Liver (tissue), 9 donors: Measurements from ENCODE around the gene BCKDK. TPM values are rescaled to one million over a fixed set of nuclear protein-coding genes. Genes with fewer than 3 reads are reported as not detected.
A peak's percentile ranks its signal among the peaks of the same experiment; 100 is the strongest.

ENCODE experiments used
- DNase-seq: peaks from one replicate; pipeline ENCODE4 v3.0.0-alpha.2; 2017; ENCODE audit warnings: low spot score
- H3K27ac ChIP-seq, 2 donors: one replicate each; pipeline ENCODE4 v1.7.0; 2013; ENCODE audit warnings: inconsistent platforms in 2 of 2, low read length in 2 of 2, control low read depth in 1 of 2, low read depth in 1 of 2, mild to moderate bottlenecking in 1 of 2
- H3K27me3 ChIP-seq, 4 donors: one replicate each; pipeline versions ENCODE4 v1.6.1 to v1.7.0; 2013; ENCODE audit warnings: low read length in 3 of 4, inconsistent platforms in 1 of 4, mild to moderate bottlenecking in 1 of 4, moderate library complexity in 1 of 4; ENCODE audit not compliant: control insufficient read depth in 4 of 4, insufficient read depth in 4 of 4
- H3K36me3 ChIP-seq, 4 donors: one replicate each; pipeline versions ENCODE4 v1.6.1 to v1.7.0; 2013; ENCODE audit warnings: low read length in 3 of 4, mild to moderate bottlenecking in 3 of 4, low read depth in 1 of 4, moderate library complexity in 1 of 4; ENCODE audit not compliant: control insufficient read depth in 4 of 4, insufficient read depth in 3 of 4
- H3K4me1 ChIP-seq, 4 donors: one replicate each; pipeline versions ENCODE4 v1.6.1 to v1.7.0; 2013; ENCODE audit warnings: low read length in 3 of 4, mild to moderate bottlenecking in 3 of 4, moderate library complexity in 1 of 4; ENCODE audit not compliant: control insufficient read depth in 4 of 4, insufficient read depth in 4 of 4
- H3K4me3 ChIP-seq, 3 donors: one replicate each; pipeline versions ENCODE4 v1.6.1 to v1.7.0; 2013; ENCODE audit warnings: low read length in 3 of 3, control low read depth in 1 of 3, low read depth in 1 of 3, mild to moderate bottlenecking in 1 of 3
- H3K9ac ChIP-seq, 2 donors: one replicate each; pipeline ENCODE4 v1.7.0; 2013; ENCODE audit warnings: low read length in 2 of 2, mild to moderate bottlenecking in 2 of 2, moderate library complexity in 2 of 2, control low read depth in 1 of 2, low read depth in 1 of 2
- H3K9me3 ChIP-seq, 4 donors: one replicate each; pipeline versions ENCODE4 v1.6.1 to v1.7.0; 2013; ENCODE audit warnings: low read length in 3 of 4; ENCODE audit not compliant: control insufficient read depth in 4 of 4
- ATF3 ChIP-seq: IDR thresholded peaks from 2 replicates; pipeline ENCODE4 v1.6.1; 2016; ENCODE audit warnings: antibody characterized with exemption
- CTCF ChIP-seq: fragments of 150-350 bp; IDR thresholded peaks from 2 replicates; pipeline ENCODE4 v1.5.1; 2017; ENCODE audit warnings: improper control_type of control experiment, low read depth, low read length; ENCODE audit not compliant: missing input control
- EGR1 ChIP-seq, 2 donors: IDR thresholded peaks; 2 replicates each; pipeline ENCODE4 v1.6.1; 2016 to 2018; ENCODE audit warnings: antibody characterized with exemption in 2 of 2, low read depth in 2 of 2
- FOXA1 ChIP-seq: IDR thresholded peaks from 2 replicates; pipeline ENCODE4 v1.6.1; 2016; ENCODE audit warnings: antibody characterized with exemption
- FOXA2 ChIP-seq: IDR thresholded peaks from 2 replicates; pipeline ENCODE4 v1.6.1; 2016; ENCODE audit warnings: antibody characterized with exemption
- HNF4A ChIP-seq, 2 donors: conservative IDR thresholded peaks; 2 replicates each; pipeline ENCODE4 v1.6.1; 2016; ENCODE audit warnings: antibody characterized with exemption in 2 of 2, mild to moderate bottlenecking in 2 of 2
- HNF4G ChIP-seq: IDR thresholded peaks from 2 replicates; pipeline ENCODE4 v1.6.1; 2016; ENCODE audit warnings: antibody characterized with exemption
- JUND ChIP-seq, 2 donors: IDR thresholded peaks; 2 replicates each; pipeline ENCODE4 v1.6.1; 2016; ENCODE audit warnings: antibody characterized with exemption in 2 of 2
- MAX ChIP-seq: IDR thresholded peaks from 2 replicates; pipeline ENCODE4 v1.6.1; 2016; ENCODE audit warnings: antibody characterized with exemption
- NR2F2 ChIP-seq: IDR thresholded peaks from 2 replicates; pipeline ENCODE4 v1.6.1; 2016; ENCODE audit warnings: antibody characterized with exemption
- RAD21 ChIP-seq, 2 donors: IDR thresholded peaks; 2 replicates each; pipeline ENCODE4 v1.6.1; 2016; ENCODE audit warnings: antibody characterized with exemption in 2 of 2, mild to moderate bottlenecking in 2 of 2
- REST ChIP-seq: IDR thresholded peaks from 2 replicates; pipeline ENCODE4 v1.6.1; 2016; ENCODE audit warnings: antibody characterized with exemption, mild to moderate bottlenecking
- RXRA ChIP-seq, 2 donors: IDR thresholded peaks; 2 replicates each; pipeline ENCODE4 v1.6.1; 2017 to 2018; ENCODE audit warnings: antibody characterized with exemption in 2 of 2, mild to moderate bottlenecking in 1 of 2
- SP1 ChIP-seq: IDR thresholded peaks from 2 replicates; pipeline ENCODE4 v1.6.1; 2018; ENCODE audit warnings: antibody characterized with exemption, mild to moderate bottlenecking
- TAF1 ChIP-seq: conservative IDR thresholded peaks from 2 replicates; pipeline ENCODE4 v1.6.1; 2016; ENCODE audit warnings: antibody characterized with exemption, mild to moderate bottlenecking
- YY1 ChIP-seq: IDR thresholded peaks from 2 replicates; pipeline ENCODE4 v1.6.1; 2016; ENCODE audit warnings: antibody characterized with exemption, mild to moderate bottlenecking
- ZBTB33 ChIP-seq: IDR thresholded peaks from 2 replicates; pipeline ENCODE4 v1.6.1; 2016; ENCODE audit warnings: antibody characterized with exemption
- WGBS: extraction: QIAGEN DNeasy Blood & Tissue Kit; methylation state at CpG from one replicate; pipeline ENCODE4 v1.1.7; 2013; 5-methylcytosine and 5-hydroxymethylcytosine counted together
- polyA plus RNA-seq, 2 donors: library from polyadenylated mRNA; stranded (reverse) in 1 of 2; unstranded in 1 of 2; fragments of 200-250 nt in 1 of 2; fragments of >200 nt in 1 of 2; fragmentation: Nextera tagmentation in 1 of 2; extraction: Ambion mirVana in 1 of 2; gene quantifications; one replicate each; pipeline versions ENCODE4 v1.2.1 to v1.2.3, GENCODE V29; 2013 to 2015
- total RNA-seq, 2 donors: library from RNA; depleted of rRNA; stranded (reverse); fragments of >200 nt; gene quantifications; one replicate each; pipeline ENCODE4 v1.2.3, GENCODE V29; 2014
- donor health status: healthy.
- donor health status: healthy.
- donor health status: healthy.
- donor health status: healthy.
- donor health status: healthy.

BCKDK gene
- total and polyA plus RNA-seq, 4 donors, result 10.0 to 41.6 (median 34.9) TPM

DNA sequence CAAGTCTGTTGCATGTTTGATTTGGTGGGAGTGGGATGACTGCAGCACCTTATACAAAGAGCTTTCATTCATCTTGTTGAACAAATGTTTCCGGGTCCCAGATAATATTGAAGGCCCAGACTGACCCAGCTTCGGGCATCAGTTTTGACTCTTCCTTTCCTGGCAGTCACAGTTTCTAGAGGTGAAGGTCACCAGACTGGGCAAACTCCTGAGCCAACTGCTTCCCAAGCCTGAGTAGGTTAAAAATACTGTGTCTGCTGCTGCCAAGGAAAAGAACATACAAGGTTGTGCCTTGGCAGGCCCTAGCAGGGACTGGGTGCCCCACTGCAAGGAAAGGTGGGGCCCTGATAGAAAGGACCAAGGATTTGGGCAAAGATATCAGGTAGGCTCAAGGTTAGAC, 4.5 kb downstream of the BCKDK start:
- Histone ChIP-seq H3K27ac (peak overlapping the region; percentile 67 to 84), H3K9ac (peak overlapping the region in 1 of 2 donors; percentile 45), H3K36me3 (peaks cover 0 to 10% (median 6%) of the 10 kb centered on the region in 4 donors), H3K4me3 (no peak overlapping the region), H3K9me3 (no peaks in the 10 kb centered on the region), H3K4me1 (peaks cover 27 to 61% (median 47%) of the 10 kb centered on the region in 4 donors), H3K27me3 (no peaks in the 10 kb centered on the region)
- TF ChIP-seq TAF1 (no peak), FOXA2 (no peak), NR2F2 (peak; percentile 32), CTCF (no peak), RAD21 (IDR thresholded peaks at IDR 0.05) (no peak), RXRA (IDR thresholded peaks at IDR 0.05) (peak; percentile 11 to 28), FOXA1 (no peak), ZBTB33 (no peak), HNF4A (conservative IDR thresholded peaks at IDR 0.05) (peak in 1 of 2 donors; percentile 4), JUND (IDR thresholded peaks at IDR 0.05) (no peak), SP1 (no peak), YY1 (no peak), EGR1 (IDR thresholded peaks at IDR 0.05; ENCODE audit: low read depth in 2 of 2) (no peak), HNF4G (no peak)
- DNase-seq, result no peak
- WGBS, result 46% methylated on average over 2 of the region's 2 CpGs

DNA sequence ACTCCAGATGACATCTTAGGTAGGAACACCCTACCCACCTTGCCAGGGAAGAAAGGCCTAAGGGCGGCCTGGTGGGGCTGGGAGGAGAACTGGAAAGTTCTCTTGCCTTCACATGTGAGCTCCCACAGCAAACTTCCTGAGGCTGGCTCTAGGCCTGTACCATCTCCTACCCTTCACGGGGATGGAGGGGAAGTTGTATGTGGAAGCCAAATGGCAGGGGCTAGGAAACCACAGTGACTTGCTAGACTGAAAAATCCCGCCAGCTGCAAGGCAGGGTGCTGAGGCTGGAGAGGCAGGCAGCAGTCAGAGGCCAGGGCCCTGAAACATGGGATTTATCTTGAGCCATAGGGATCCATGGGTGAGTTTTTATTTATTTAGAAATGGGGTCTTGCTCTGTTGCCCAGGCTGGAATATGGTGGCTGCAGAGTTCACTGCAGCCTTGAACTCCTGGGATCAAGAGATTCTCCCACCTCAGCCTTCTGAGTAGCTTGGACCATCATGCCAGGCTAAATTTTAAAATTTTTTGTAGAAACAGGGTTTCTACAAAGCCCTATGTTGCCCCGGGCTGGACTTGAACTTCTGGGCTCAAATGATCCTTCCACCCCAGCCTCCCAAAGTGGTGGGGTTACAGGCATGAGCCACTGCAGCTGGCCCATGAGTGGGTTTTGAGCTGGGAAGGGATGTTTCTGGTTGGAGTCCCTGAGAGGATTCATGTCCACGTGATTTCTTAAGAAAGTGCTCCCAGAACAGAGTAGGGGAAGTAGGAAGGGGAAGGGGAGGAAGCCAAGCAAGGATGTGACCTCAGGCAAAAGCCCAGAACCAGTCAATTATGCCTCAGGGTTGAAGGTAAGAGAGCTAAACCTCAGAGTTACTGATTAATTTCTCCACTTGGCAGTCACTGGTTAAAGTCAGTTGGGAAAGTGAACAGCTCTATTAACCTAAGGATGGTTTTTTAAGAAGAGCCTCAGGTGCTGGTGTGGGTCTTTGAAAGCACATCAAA, 5.2 kb downstream of the BCKDK start:
- peaks cover 28 to 65% (median 48%) of the 10 kb centered on the region in 4 donors for H3K4me1 ChIP-seq
- DNase-seq, result no peak
- no peak overlapping the region for H3K4me3 ChIP-seq
- no peaks in the 10 kb centered on the region for H3K27me3 ChIP-seq
- H3K9me3 ChIP-seq, result no peaks in the 10 kb centered on the region
- peak overlapping the region; percentile 67 to 84 for H3K27ac ChIP-seq
- peaks cover 0 to 10% (median 6%) of the 10 kb centered on the region in 4 donors for H3K36me3 ChIP-seq
- WGBS, result 60% methylated on average over 5 of the region's 5 CpGs
- H3K9ac ChIP-seq, result peak overlapping the region; percentile 22 to 45
- no peak for TF ChIP-seq JUND (IDR thresholded peaks at IDR 0.05)
- peak; percentile 42 to 51 for TF ChIP-seq HNF4A (conservative IDR thresholded peaks at IDR 0.05)
- TF ChIP-seq ZBTB33, result no peak
- no peak for TF ChIP-seq ATF3
- no peak for TF ChIP-seq YY1
- TF ChIP-seq HNF4G, result no peak
- no peak for TF ChIP-seq FOXA2
- no peak for TF ChIP-seq REST
- TF ChIP-seq CTCF, result no peak
- TF ChIP-seq NR2F2, result no peak
- peak in 1 of 2 donors; percentile 11 for TF ChIP-seq RAD21 (IDR thresholded peaks at IDR 0.05)
- TF ChIP-seq EGR1 (IDR thresholded peaks at IDR 0.05; ENCODE audit: low read depth in 2 of 2), result peak in 1 of 2 donors; percentile 36
- TF ChIP-seq TAF1, result no peak
- peak; percentile 68 for TF ChIP-seq MAX
- peak; percentile 67 for TF ChIP-seq SP1
